Endodermal cell (in vitro differentiated cells): ENCODE data around the gene GSK3A. TPM values are rescaled to one million over a fixed set of nuclear protein-coding genes. Genes with fewer than 3 reads are reported as not detected.
A peak's percentile ranks its signal among the peaks of the same experiment; 100 is the strongest.

Experiments
- DNase-seq: peaks from one replicate; pipeline ENCODE4 v3.0.0-alpha.2; 2017
- H3K27ac ChIP-seq: 2 replicates; pipeline ENCODE4 v1.5.1; 2013; ENCODE audit warnings: mild to moderate bottlenecking, low read depth, low read length, moderate library complexity
- H3K27me3 ChIP-seq: 2 replicates; pipeline ENCODE4 v1.6.1; 2013; ENCODE audit warnings: mild to moderate bottlenecking, low read length, moderate library complexity; ENCODE audit not compliant: insufficient read depth, control insufficient read depth, poor library complexity, severe bottlenecking
- H3K36me3 ChIP-seq: 2 replicates; pipeline ENCODE4 v1.7.0; 2013; ENCODE audit warnings: mild to moderate bottlenecking, low read length, moderate library complexity; ENCODE audit not compliant: control insufficient read depth, insufficient read depth
- H3K4me1 ChIP-seq: one replicate; pipeline ENCODE4 v1.7.0; 2013; ENCODE audit warnings: low read length; ENCODE audit not compliant: control insufficient read depth, insufficient read depth
- H3K4me3 ChIP-seq: 2 replicates; pipeline ENCODE4 v1.5.1; 2013; ENCODE audit warnings: mild to moderate bottlenecking, low read length, moderate library complexity
- H3K9ac ChIP-seq: 2 replicates; pipeline ENCODE4 v1.6.1; 2013; ENCODE audit warnings: mild to moderate bottlenecking, low read length, moderate library complexity; ENCODE audit not compliant: poor library complexity, severe bottlenecking; ENCODE audit errors: extremely low read depth
- H3K9me3 ChIP-seq: 2 replicates; pipeline ENCODE4 v1.6.1; 2013; ENCODE audit warnings: mild to moderate bottlenecking, low read length, moderate library complexity; ENCODE audit not compliant: control insufficient read depth
- H3K27ac Mint-ChIP-seq: 2 replicates; pipeline ENCODE4 v1.8.0; 2020; ENCODE audit warnings: mixed read lengths
- H3K27me3 Mint-ChIP-seq: 2 replicates; pipeline ENCODE4 v1.8.0; 2021; ENCODE audit warnings: mild to moderate bottlenecking, mixed read lengths; ENCODE audit not compliant: insufficient read depth
- H3K36me3 Mint-ChIP-seq: 2 replicates; pipeline ENCODE4 v1.8.0; 2020; ENCODE audit warnings: low read depth, mixed read lengths
- H3K4me1 Mint-ChIP-seq: 2 replicates; pipeline ENCODE4 v1.8.0; 2020; ENCODE audit warnings: mixed read lengths
- H3K4me3 Mint-ChIP-seq: 2 replicates; pipeline ENCODE4 v1.8.0; 2020; ENCODE audit warnings: mild to moderate bottlenecking, moderate library complexity, mixed read lengths
- H3K9me3 Mint-ChIP-seq: 2 replicates; pipeline ENCODE4 v1.8.0; 2020; ENCODE audit warnings: mild to moderate bottlenecking, mixed read lengths
- CTCF ChIP-seq: fragments of 200-600 bp; sonication (generic); conservative IDR thresholded peaks from 2 replicates; pipeline ENCODE4 v1.5.0; 2021; ENCODE audit warnings: antibody characterized with exemption, mild to moderate bottlenecking
- WGBS, 2 experiments: methylation state at CpG; one replicate each; pipeline versions ENCODE4 v1.1.5 to v1.1.7; 2013; ENCODE audit warnings: missing lambda C conversion rate in 2 of 2, mixed read lengths in 1 of 2; ENCODE audit not compliant: insufficient coverage in 1 of 2, insufficient read length in 1 of 2; 5-methylcytosine and 5-hydroxymethylcytosine counted together
- total RNA-seq, 2 donors: library from RNA; stranded (reverse); fragmentation: NEBNext Ultra II Directional in 1 of 2; extraction: Animal tissue kit (Norgen Biotek cat#: 25700) in 1 of 2; gene quantifications; 2 replicates in 1 of 2; 3 replicates in 1 of 2; pipeline ENCODE4 v1.2.1, GENCODE V29; 2021

Gene GSK3A
- total RNA-seq, 2 donors from 2014 or later = 52.6 to 55.1 TPM

- WGBS, 2 experiments = 40 to 43% methylated on average over 6 of the region's 6 CpGs
- peak overlapping the region; percentile 90 for H3K4me3 ChIP-seq
- Mint-ChIP-seq H3K4me3 (no peak overlapping the region), H3K4me1 (peaks cover 25% of the 10 kb centered on the region), H3K27ac (peak overlapping the region; percentile 81), H3K27me3 (no peaks in the 10 kb centered on the region), H3K9me3 (no peaks in the 10 kb centered on the region), H3K36me3 (peaks cover 12% of the 10 kb centered on the region)
- no peaks in the 10 kb centered on the region for H3K27me3 ChIP-seq
- no peak overlapping the region for H3K9ac ChIP-seq
- H3K27ac ChIP-seq = peak overlapping the region; percentile 19
- H3K9me3 ChIP-seq = no peaks in the 10 kb centered on the region
- no peak for DNase-seq
- H3K36me3 ChIP-seq = peaks cover 10% of the 10 kb centered on the region
- H3K4me1 ChIP-seq = peaks cover 15% of the 10 kb centered on the region
- no peak for TF ChIP-seq CTCF
Measured at GRCh38 chr19:42279155-42279901, 36.9 kb upstream of the GSK3A start.

GRCh38 chr19:42278452-42279154, 36.2 kb upstream of the GSK3A start:
- Mint-ChIP-seq H3K36me3 (peaks cover 15% of the 10 kb centered on the region), H3K4me1 (peaks cover 25% of the 10 kb centered on the region), H3K27ac (no peak overlapping the region), H3K4me3 (no peak overlapping the region), H3K27me3 (no peaks in the 10 kb centered on the region), H3K9me3 (no peaks in the 10 kb centered on the region)
- Histone ChIP-seq H3K27me3 (no peaks in the 10 kb centered on the region), H3K9ac (no peak overlapping the region), H3K27ac (no peak overlapping the region), H3K4me3 (no peak overlapping the region), H3K4me1 (peaks cover 15% of the 10 kb centered on the region), H3K36me3 (peaks cover 16% of the 10 kb centered on the region), H3K9me3 (no peaks in the 10 kb centered on the region)
- no peak for DNase-seq
- WGBS, 2 experiments = 83 to 93% methylated on average over 2 to 5 of the region's 5 CpGs
- no peak for TF ChIP-seq CTCF

- H3K4me3 ChIP-seq = no peak overlapping the region
- Mint-ChIP-seq H3K9me3 (no peaks in the 10 kb centered on the region), H3K4me3 (no peak overlapping the region), H3K4me1 (peaks cover 25% of the 10 kb centered on the region), H3K27ac (no peak overlapping the region), H3K36me3 (peaks cover 19% of the 10 kb centered on the region), H3K27me3 (no peaks in the 10 kb centered on the region)
- peak; percentile 31 for TF ChIP-seq CTCF
- H3K4me1 ChIP-seq = peaks cover 15% of the 10 kb centered on the region
- no peak overlapping the region for H3K27ac ChIP-seq
- H3K9me3 ChIP-seq = no peaks in the 10 kb centered on the region
- no peak overlapping the region for H3K9ac ChIP-seq
- DNase-seq = peak; percentile 57
- H3K27me3 ChIP-seq = no peaks in the 10 kb centered on the region
- 87 to 91% methylated on average over 8 to 10 of the region's 10 CpGs for WGBS, 2 experiments
- H3K36me3 ChIP-seq = peaks cover 16% of the 10 kb centered on the region
Measured at GRCh38 chr19:42277821-42278451, 35.5 kb upstream of the GSK3A start.
